Gastrocnemius medialis (tissue), 4 donors: ENCODE results near the gene ANKRD29. TPM values are rescaled to one million over a fixed set of nuclear protein-coding genes. Genes with fewer than 3 reads are reported as not detected.

Source experiments
- ATAC-seq, 2 donors: fragments of 150-250 bp; one replicate each; pipeline ENCODE4 v1.9.1; 2016
- DNase-seq, 2 donors: peaks; one replicate each; pipeline ENCODE4 v3.0.0-alpha.2; 2019
- H3K27ac ChIP-seq, 4 donors: fragments of 200-600 bp; sonication (generic); 1 replicate in 1 of 4; 2 replicates in 3 of 4; pipeline ENCODE4 v1.5.1; 2016 to 2018; ENCODE audit warnings: mild to moderate bottlenecking in 2 of 4, moderate library complexity in 1 of 4
- H3K27me3 ChIP-seq, 3 donors: fragments of 200-600 bp; sonication (generic) in 2 of 3; 1 replicate in 1 of 3; 2 replicates in 2 of 3; pipeline versions ENCODE4 v1.5.1 to v1.6.0; 2016 to 2019; ENCODE audit warnings: mild to moderate bottlenecking in 1 of 3, moderate library complexity in 1 of 3
- H3K36me3 ChIP-seq, 2 donors: fragments of 200-600 bp; sonication (generic) in 1 of 2; one replicate each; pipeline ENCODE4 v1.5.1; 2017 to 2018
- H3K4me1 ChIP-seq, 2 donors: fragments of 200-600 bp; sonication (generic) in 1 of 2; one replicate each; pipeline ENCODE4 v1.5.1; 2016 to 2017; ENCODE audit warnings: mild to moderate bottlenecking in 2 of 2
- H3K4me3 ChIP-seq, 4 donors: fragments of 200-600 bp; sonication (generic) in 3 of 4; 1 replicate in 1 of 4; 2 replicates in 3 of 4; pipeline ENCODE4 v1.5.1; 2016 to 2019; ENCODE audit warnings: mild to moderate bottlenecking in 2 of 4
- H3K9me3 ChIP-seq, 3 donors: fragments of 200-600 bp; sonication (generic) in 2 of 3; 1 replicate in 1 of 3; 2 replicates in 2 of 3; pipeline ENCODE4 v1.5.1; 2016 to 2019
- POLR2A ChIP-seq, 2 donors: fragments of 450-650 bp; IDR thresholded peaks; one replicate each; pipeline ENCODE4 v1.6.1; 2017; ENCODE audit warnings: antibody characterized with exemption in 2 of 2, mild to moderate bottlenecking in 2 of 2, moderate library complexity in 2 of 2
- in situ Hi-C, 4 donors: fragments of 200-750 bp; cut with MboI; loops; one replicate each; pipeline versions ENCODE4 v1.15.0 to v1.8.0; 2017; ENCODE audit warnings: low sequenced_read_pairs in 4 of 4
- intact Hi-C: fragments of 100-400 bp; cut with DNase I; formaldehyde crosslinking; loops from one replicate; pipeline ENCODE4 v1.15.1; 2023; ENCODE audit warnings: low total_unique reads
- total RNA-seq, 4 donors: library from RNA; depleted of rRNA; stranded (reverse); fragments of >200 nt; gene quantifications; one replicate each; pipeline versions ENCODE4 v1.1.0 to v1.2.3, GENCODE V29; 2016
- TF ChIP-seq, protein P1 (sequence below), 5 experiments: fragments of 450-650 bp in 3 of 5; fragments of 200-600 bp in 2 of 5; sonication (generic) in 2 of 5; IDR thresholded peaks in 4 of 5; conservative IDR thresholded peaks in 1 of 5; 1 replicate in 4 of 5; 2 replicates in 1 of 5; pipeline ENCODE4 v1.5.1; 2016 to 2019; ENCODE audit warnings: antibody characterized with exemption in 5 of 5, mild to moderate bottlenecking in 3 of 5, moderate library complexity in 3 of 5

ANKRD29 gene
- total RNA-seq, 4 donors from 2014 or later: 0.93 to 2.8 (median 1.6) TPM

DNA sequence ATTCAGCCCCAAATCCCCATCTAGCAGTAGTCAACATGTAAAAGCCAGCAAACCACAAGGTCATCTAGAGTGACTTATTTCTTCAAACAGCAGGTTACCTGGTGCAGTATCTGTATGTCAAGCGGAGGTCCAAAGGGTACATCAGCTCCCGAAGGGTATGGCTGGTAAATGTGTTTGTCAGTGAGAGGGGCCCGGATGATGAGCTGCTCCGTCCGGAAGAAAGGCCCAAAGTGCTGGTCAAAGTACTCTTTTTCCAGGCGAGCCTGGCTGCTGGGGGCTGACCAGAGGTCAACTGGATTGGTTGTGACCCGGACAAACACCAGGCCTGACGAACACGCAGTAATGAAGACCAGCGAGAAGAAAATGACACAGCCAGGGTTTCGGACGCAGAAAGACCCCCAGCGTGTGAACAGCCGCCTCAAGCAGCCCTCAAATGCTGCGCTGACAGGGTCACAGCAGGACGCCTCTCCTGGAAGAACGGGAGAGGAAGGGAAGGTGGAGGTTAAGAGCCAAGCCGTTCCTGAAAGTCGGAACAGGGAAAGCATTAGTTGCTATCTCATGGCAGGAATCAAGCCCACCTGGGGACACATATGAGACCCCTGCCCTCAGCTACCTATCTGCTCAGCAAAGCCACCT lies 106.4 kb downstream of the ANKRD29 start:
- in situ Hi-C loops: no loop called here
- intact Hi-C loops: no loop called here
- DNase-seq (no peak), ATAC-seq (no peak)
- peaks cover 2 to 90% of the 10 kb centered on the region in 2 donors for H3K36me3 ChIP-seq
- no peak overlapping the region for H3K4me3 ChIP-seq
- no peaks in the 10 kb centered on the region for H3K27me3 ChIP-seq
- TF ChIP-seq, protein P1, sequence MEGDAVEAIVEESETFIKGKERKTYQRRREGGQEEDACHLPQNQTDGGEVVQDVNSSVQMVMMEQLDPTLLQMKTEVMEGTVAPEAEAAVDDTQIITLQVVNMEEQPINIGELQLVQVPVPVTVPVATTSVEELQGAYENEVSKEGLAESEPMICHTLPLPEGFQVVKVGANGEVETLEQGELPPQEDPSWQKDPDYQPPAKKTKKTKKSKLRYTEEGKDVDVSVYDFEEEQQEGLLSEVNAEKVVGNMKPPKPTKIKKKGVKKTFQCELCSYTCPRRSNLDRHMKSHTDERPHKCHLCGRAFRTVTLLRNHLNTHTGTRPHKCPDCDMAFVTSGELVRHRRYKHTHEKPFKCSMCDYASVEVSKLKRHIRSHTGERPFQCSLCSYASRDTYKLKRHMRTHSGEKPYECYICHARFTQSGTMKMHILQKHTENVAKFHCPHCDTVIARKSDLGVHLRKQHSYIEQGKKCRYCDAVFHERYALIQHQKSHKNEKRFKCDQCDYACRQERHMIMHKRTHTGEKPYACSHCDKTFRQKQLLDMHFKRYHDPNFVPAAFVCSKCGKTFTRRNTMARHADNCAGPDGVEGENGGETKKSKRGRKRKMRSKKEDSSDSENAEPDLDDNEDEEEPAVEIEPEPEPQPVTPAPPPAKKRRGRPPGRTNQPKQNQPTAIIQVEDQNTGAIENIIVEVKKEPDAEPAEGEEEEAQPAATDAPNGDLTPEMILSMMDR (IDR thresholded peaks at IDR 0.05 in 4 of 5, conservative IDR thresholded peaks at IDR 0.05 in 1 of 5): no peak
- TF ChIP-seq POLR2A (IDR thresholded peaks at IDR 0.05): no peak
- H3K4me1 ChIP-seq: no peaks in the 10 kb centered on the region
- no peaks in the 10 kb centered on the region for H3K9me3 ChIP-seq
- no peak overlapping the region for H3K27ac ChIP-seq

DNA sequence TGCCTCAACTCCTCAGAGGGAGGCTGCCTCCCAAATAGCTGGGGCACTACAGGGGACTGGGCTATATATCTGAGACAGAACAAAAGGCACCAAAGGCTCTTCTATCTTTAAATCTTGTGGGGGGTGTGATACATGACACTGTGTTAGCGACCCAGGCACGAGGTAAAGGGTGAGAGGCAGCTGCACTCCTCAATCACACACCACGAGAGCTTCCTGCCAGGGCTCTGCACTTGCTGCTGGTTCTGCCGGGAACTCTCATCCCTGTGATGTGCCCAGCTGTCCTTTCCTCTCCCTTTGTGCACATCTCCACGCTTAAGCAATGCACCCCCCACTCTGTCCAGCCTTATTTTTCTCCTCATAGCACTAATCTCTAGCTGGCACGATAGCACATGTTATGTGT lies 108.8 kb downstream of the ANKRD29 start:
- H3K4me1 ChIP-seq: no peaks in the 10 kb centered on the region
- H3K9me3 ChIP-seq: no peaks in the 10 kb centered on the region
- no peak for TF ChIP-seq POLR2A (IDR thresholded peaks at IDR 0.05)
- TF ChIP-seq, protein P1 (IDR thresholded peaks at IDR 0.05 in 4 of 5, conservative IDR thresholded peaks at IDR 0.05 in 1 of 5): no peak
- no peak overlapping the region for H3K27ac ChIP-seq
- ATAC-seq (no peak), DNase-seq (no peak)
- H3K27me3 ChIP-seq: no peaks in the 10 kb centered on the region
- in situ Hi-C loops: no loop called here
- intact Hi-C loops: no loop called here
- H3K36me3 ChIP-seq: peaks cover 0 to 88% of the 10 kb centered on the region in 2 donors
- H3K4me3 ChIP-seq: no peak overlapping the region

DNA sequence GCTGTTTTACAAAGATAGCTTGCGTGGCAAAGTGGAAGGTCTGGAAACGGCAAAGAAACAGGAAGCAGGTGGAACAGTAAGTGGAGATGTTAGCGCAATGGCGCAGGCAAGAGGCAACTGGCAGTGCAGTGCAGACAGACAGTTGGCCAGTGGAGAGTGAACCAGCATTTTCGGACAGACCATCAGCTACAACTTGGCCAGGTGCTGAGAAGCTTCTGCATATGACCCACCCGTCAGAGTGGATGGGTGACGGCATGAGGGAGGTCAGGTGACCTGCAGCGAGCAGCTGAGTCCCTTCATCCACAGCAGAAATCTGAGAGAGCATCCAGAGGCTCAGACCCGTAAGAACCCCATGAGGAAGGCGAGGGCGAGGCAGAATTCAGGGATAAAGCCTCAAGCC lies 110.2 kb downstream of the ANKRD29 start:
- ATAC-seq: no peak
- TF ChIP-seq, protein P1 (IDR thresholded peaks at IDR 0.05 in 4 of 5, conservative IDR thresholded peaks at IDR 0.05 in 1 of 5): no peak
- TF ChIP-seq POLR2A (IDR thresholded peaks at IDR 0.05): no peak
- no peaks in the 10 kb centered on the region for H3K4me1 ChIP-seq
- no peaks in the 10 kb centered on the region for H3K9me3 ChIP-seq
- peaks cover 0 to 94% of the 10 kb centered on the region in 2 donors for H3K36me3 ChIP-seq
- H3K27me3 ChIP-seq: no peaks in the 10 kb centered on the region
- intact Hi-C loops (no loop called here), in situ Hi-C loops (no loop called here)
- no peak for DNase-seq
- H3K4me3 ChIP-seq: no peak overlapping the region
- no peak overlapping the region for H3K27ac ChIP-seq

DNA sequence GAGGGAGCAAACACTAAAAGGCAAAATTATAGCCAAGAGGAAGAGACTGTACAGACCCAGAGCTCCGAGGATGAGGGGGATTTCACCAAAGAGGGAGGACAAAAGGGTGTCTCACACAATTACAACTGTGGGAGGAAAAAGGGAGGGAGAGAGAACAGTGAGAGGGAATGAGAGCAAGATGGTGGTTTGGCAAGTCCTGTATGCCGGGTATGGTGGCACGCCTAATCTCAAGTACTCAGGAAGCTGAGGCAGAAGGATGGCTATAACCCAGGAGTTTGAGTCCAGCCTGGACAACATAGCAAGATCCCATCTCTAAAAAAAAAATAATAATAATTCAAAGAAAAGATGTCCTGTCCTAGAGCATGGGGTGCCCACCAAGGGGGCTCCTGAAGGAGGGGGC lies 110.7 kb downstream of the ANKRD29 start:
- Histone ChIP-seq H3K4me1 (no peaks in the 10 kb centered on the region), H3K9me3 (no peaks in the 10 kb centered on the region), H3K27me3 (no peaks in the 10 kb centered on the region), H3K4me3 (no peak overlapping the region), H3K27ac (no peak overlapping the region), H3K36me3 (peaks cover 0 to 94% of the 10 kb centered on the region in 2 donors)
- no peak for ATAC-seq
- DNase-seq: no peak
- in situ Hi-C loops (no loop called here), intact Hi-C loops (no loop called here)
- TF ChIP-seq, protein P1 (IDR thresholded peaks at IDR 0.05 in 4 of 5, conservative IDR thresholded peaks at IDR 0.05 in 1 of 5): no peak
- no peak for TF ChIP-seq POLR2A (IDR thresholded peaks at IDR 0.05)

DNA sequence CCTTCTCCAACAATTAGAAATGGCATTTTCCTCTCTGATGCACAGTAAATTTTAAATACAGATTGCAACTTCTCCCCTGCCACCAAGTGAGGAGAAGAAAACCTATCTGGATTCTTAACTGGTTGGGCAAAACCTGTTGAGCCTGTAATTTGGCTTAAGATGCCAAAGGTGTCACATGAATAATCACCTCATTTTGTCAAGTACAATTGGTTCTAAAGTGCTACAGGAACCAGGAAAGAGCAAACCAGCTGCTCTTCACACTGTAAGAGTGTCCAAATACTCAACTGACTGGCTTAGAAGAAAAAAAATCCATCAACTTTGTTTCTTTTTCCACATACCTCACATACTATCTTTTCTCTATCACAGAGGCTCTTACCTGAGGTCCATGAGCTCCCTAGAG lies 111.8 kb downstream of the ANKRD29 start:
- H3K4me1 ChIP-seq: no peaks in the 10 kb centered on the region
- no peak overlapping the region for H3K27ac ChIP-seq
- peaks cover 0 to 92% of the 10 kb centered on the region in 2 donors for H3K36me3 ChIP-seq
- in situ Hi-C loops: no loop called here
- intact Hi-C loops: no loop called here
- H3K27me3 ChIP-seq: no peaks in the 10 kb centered on the region
- H3K4me3 ChIP-seq: no peak overlapping the region
- ATAC-seq: no peak
- DNase-seq: no peak
- H3K9me3 ChIP-seq: no peaks in the 10 kb centered on the region
- no peak for TF ChIP-seq POLR2A (IDR thresholded peaks at IDR 0.05)
- TF ChIP-seq, protein P1 (IDR thresholded peaks at IDR 0.05 in 4 of 5, conservative IDR thresholded peaks at IDR 0.05 in 1 of 5): no peak
